Measurements from ENCODE around the gene LRFN4.

Gene LRFN4

GRCh38 chr11:66845143-66845875 is 11.6 kb upstream of the LRFN4 start:
- no peak overlapping the region for H2AFZ ChIP-seq (ENCODE audit: low read length)
- H3K36me3 ChIP-seq (replicated peaks in 1 of 2; ENCODE audit: control insufficient read depth in 2 of 2, insufficient read depth in 2 of 2, low read length in 2 of 2) = peaks cover 35 to 63% of the 10 kb centered on the region in 2 donors
- H3K23ac ChIP-seq (ENCODE audit: low read depth, low read length, poor library complexity) = no peak overlapping the region
- H3K79me1 ChIP-seq (ENCODE audit: low read depth, low read length) = peaks cover 18% of the 10 kb centered on the region
- H2BK15ac ChIP-seq (ENCODE audit: low read length) = no peak overlapping the region
- H3K27ac ChIP-seq (replicated peaks; ENCODE audit: low read length) = no peak overlapping the region
- H2AK5ac ChIP-seq (ENCODE audit: low read depth, low read length) = no peak overlapping the region
- no peak for DNase-seq (ENCODE audit: low spot score)
- WGBS, 2 donors (ENCODE audit: extremely low coverage in 2 of 2, insufficient read length in 2 of 2, insufficient replicate concordance in 1 of 2) = no CpG with 5 or more reads among the region's 15 CpGs
- H4K91ac ChIP-seq (ENCODE audit: low read depth, low read length, poor library complexity) = no peak overlapping the region
- no peak overlapping the region for H2BK120ac ChIP-seq (ENCODE audit: low read depth, low read length)
- no peak overlapping the region for H2BK12ac ChIP-seq (ENCODE audit: low read length)
- H3K9ac ChIP-seq (ENCODE audit: low read depth, low read length, poor library complexity) = peak overlapping the region; percentile 76
- peaks cover 7 to 9% of the 10 kb centered on the region in 2 donors for H3K4me1 ChIP-seq (ENCODE audit: control insufficient read depth in 2 of 2, insufficient read depth in 1 of 2, low read depth in 1 of 2, low read length in 2 of 2)
- no peaks in the 10 kb centered on the region for H3K27me3 ChIP-seq (ENCODE audit: control insufficient read depth in 3 of 3, insufficient read depth in 3 of 3, low read depth in 1 of 3, low read length in 3 of 3)
- no peak overlapping the region for H3K18ac ChIP-seq (ENCODE audit: low read length)
- H2BK5ac ChIP-seq (ENCODE audit: low read length) = no peak overlapping the region
- H3K4me3 ChIP-seq (ENCODE audit: low read length in 2 of 2) = peak overlapping the region in 1 of 2 donors; percentile 90
- no peak overlapping the region for H3K4me2 ChIP-seq (ENCODE audit: insufficient read depth, low read length, poor library complexity, severe bottlenecking)
- no peak overlapping the region for H3K14ac ChIP-seq (ENCODE audit: low read length)
- no peaks in the 10 kb centered on the region for H3K9me3 ChIP-seq (replicated peaks in 1 of 2; ENCODE audit: control insufficient read depth in 2 of 2, insufficient read depth in 1 of 2, low read depth in 1 of 2, low read length in 2 of 2)
- H4K8ac ChIP-seq (ENCODE audit: low read depth, low read length) = no peak overlapping the region
- H3K4ac ChIP-seq (ENCODE audit: low read length) = no peak overlapping the region

- WGBS, 2 donors (ENCODE audit: extremely low coverage in 2 of 2, insufficient read length in 2 of 2, insufficient replicate concordance in 1 of 2) = no CpG with 5 or more reads among the region's 9 CpGs
- Histone ChIP-seq H4K8ac (ENCODE audit: low read depth, low read length) (no peak overlapping the region), H3K4me1 (ENCODE audit: control insufficient read depth in 2 of 2, insufficient read depth in 1 of 2, low read depth in 1 of 2, low read length in 2 of 2) (peaks cover 7 to 9% of the 10 kb centered on the region in 2 donors)
Observed at GRCh38 chr11:66845876-66846212, 11.0 kb upstream of the LRFN4 start.

GRCh38 chr11:66846671-66847091 is 10.2 kb upstream of the LRFN4 start:
- Histone ChIP-seq H2BK12ac (ENCODE audit: low read length) (no peak overlapping the region), H3K27me3 (ENCODE audit: control insufficient read depth in 3 of 3, insufficient read depth in 3 of 3, low read depth in 1 of 3, low read length in 3 of 3) (no peaks in the 10 kb centered on the region), H4K8ac (ENCODE audit: low read depth, low read length) (no peak overlapping the region), H3K14ac (ENCODE audit: low read length) (no peak overlapping the region), H2BK120ac (ENCODE audit: low read depth, low read length) (no peak overlapping the region), H3K9me3 (replicated peaks in 1 of 2; ENCODE audit: control insufficient read depth in 2 of 2, insufficient read depth in 1 of 2, low read depth in 1 of 2, low read length in 2 of 2) (no peaks in the 10 kb centered on the region), H2BK15ac (ENCODE audit: low read length) (no peak overlapping the region), H2AFZ (ENCODE audit: low read length) (no peak overlapping the region), H3K36me3 (replicated peaks in 1 of 2; ENCODE audit: control insufficient read depth in 2 of 2, insufficient read depth in 2 of 2, low read length in 2 of 2) (peaks cover 33 to 55% of the 10 kb centered on the region in 2 donors), H3K9ac (ENCODE audit: low read depth, low read length, poor library complexity) (peak overlapping the region; percentile 21), H3K4me3 (ENCODE audit: low read length in 2 of 2) (no peak overlapping the region), H2BK5ac (ENCODE audit: low read length) (no peak overlapping the region), H4K91ac (ENCODE audit: low read depth, low read length, poor library complexity) (no peak overlapping the region), H2AK5ac (ENCODE audit: low read depth, low read length) (no peak overlapping the region), H3K4ac (ENCODE audit: low read length) (no peak overlapping the region), H3K79me1 (ENCODE audit: low read depth, low read length) (peaks cover 20% of the 10 kb centered on the region), H3K4me1 (ENCODE audit: control insufficient read depth in 2 of 2, insufficient read depth in 1 of 2, low read depth in 1 of 2, low read length in 2 of 2) (peaks cover 7 to 9% of the 10 kb centered on the region in 2 donors), H3K23ac (ENCODE audit: low read depth, low read length, poor library complexity) (peak overlapping the region; percentile 68), H3K27ac (replicated peaks; ENCODE audit: low read length) (no peak overlapping the region), H3K18ac (ENCODE audit: low read length) (no peak overlapping the region), H3K4me2 (ENCODE audit: insufficient read depth, low read length, poor library complexity, severe bottlenecking) (no peak overlapping the region)
- WGBS, 2 donors (ENCODE audit: extremely low coverage in 2 of 2, insufficient read length in 2 of 2, insufficient replicate concordance in 1 of 2) = no CpG with 5 or more reads among the region's 4 CpGs
- DNase-seq (ENCODE audit: low spot score) = no peak

More at GRCh38 chr11:66845876-66846212, 11.0 kb upstream of the LRFN4 start:
- Histone ChIP-seq H3K4ac (ENCODE audit: low read length) (no peak overlapping the region), H2BK5ac (ENCODE audit: low read length) (no peak overlapping the region), H3K4me2 (ENCODE audit: insufficient read depth, low read length, poor library complexity, severe bottlenecking) (no peak overlapping the region), H3K27me3 (ENCODE audit: control insufficient read depth in 3 of 3, insufficient read depth in 3 of 3, low read depth in 1 of 3, low read length in 3 of 3) (no peaks in the 10 kb centered on the region), H2BK15ac (ENCODE audit: low read length) (no peak overlapping the region), H2BK120ac (ENCODE audit: low read depth, low read length) (no peak overlapping the region), H2BK12ac (ENCODE audit: low read length) (no peak overlapping the region), H2AFZ (ENCODE audit: low read length) (no peak overlapping the region), H3K9ac (ENCODE audit: low read depth, low read length, poor library complexity) (no peak overlapping the region), H3K36me3 (replicated peaks in 1 of 2; ENCODE audit: control insufficient read depth in 2 of 2, insufficient read depth in 2 of 2, low read length in 2 of 2) (peaks cover 33 to 60% of the 10 kb centered on the region in 2 donors), H3K18ac (ENCODE audit: low read length) (no peak overlapping the region), H3K79me1 (ENCODE audit: low read depth, low read length) (peaks cover 19% of the 10 kb centered on the region), H3K14ac (ENCODE audit: low read length) (no peak overlapping the region), H4K91ac (ENCODE audit: low read depth, low read length, poor library complexity) (no peak overlapping the region), H3K4me3 (ENCODE audit: low read length in 2 of 2) (no peak overlapping the region), H3K9me3 (replicated peaks in 1 of 2; ENCODE audit: control insufficient read depth in 2 of 2, insufficient read depth in 1 of 2, low read depth in 1 of 2, low read length in 2 of 2) (no peaks in the 10 kb centered on the region), H3K27ac (replicated peaks; ENCODE audit: low read length) (no peak overlapping the region), H3K23ac (ENCODE audit: low read depth, low read length, poor library complexity) (no peak overlapping the region), H2AK5ac (ENCODE audit: low read depth, low read length) (no peak overlapping the region)
- no peak for DNase-seq (ENCODE audit: low spot score)

GRCh38 chr11:66847461-66848232 is 9.2 kb upstream of the LRFN4 start:
- peak overlapping the region; percentile 20 for H3K23ac ChIP-seq (ENCODE audit: low read depth, low read length, poor library complexity)

More at GRCh38 chr11:66847461-66848232, 9.2 kb upstream of the LRFN4 start:
- Histone ChIP-seq H3K27ac (replicated peaks; ENCODE audit: low read length) (no peak overlapping the region), H3K27me3 (ENCODE audit: control insufficient read depth in 3 of 3, insufficient read depth in 3 of 3, low read depth in 1 of 3, low read length in 3 of 3) (no peaks in the 10 kb centered on the region), H3K79me1 (ENCODE audit: low read depth, low read length) (peaks cover 20% of the 10 kb centered on the region), H2BK5ac (ENCODE audit: low read length) (no peak overlapping the region), H3K14ac (ENCODE audit: low read length) (no peak overlapping the region), H4K91ac (ENCODE audit: low read depth, low read length, poor library complexity) (no peak overlapping the region), H3K9ac (ENCODE audit: low read depth, low read length, poor library complexity) (no peak overlapping the region), H2AK5ac (ENCODE audit: low read depth, low read length) (no peak overlapping the region), H4K8ac (ENCODE audit: low read depth, low read length) (no peak overlapping the region), H2AFZ (ENCODE audit: low read length) (no peak overlapping the region), H2BK120ac (ENCODE audit: low read depth, low read length) (no peak overlapping the region), H2BK12ac (ENCODE audit: low read length) (no peak overlapping the region), H3K4ac (ENCODE audit: low read length) (no peak overlapping the region), H3K9me3 (replicated peaks in 1 of 2; ENCODE audit: control insufficient read depth in 2 of 2, insufficient read depth in 1 of 2, low read depth in 1 of 2, low read length in 2 of 2) (no peaks in the 10 kb centered on the region), H3K4me3 (ENCODE audit: low read length in 2 of 2) (no peak overlapping the region), H3K36me3 (replicated peaks in 1 of 2; ENCODE audit: control insufficient read depth in 2 of 2, insufficient read depth in 2 of 2, low read length in 2 of 2) (peaks cover 33 to 55% of the 10 kb centered on the region in 2 donors), H3K18ac (ENCODE audit: low read length) (peak overlapping the region; percentile 48), H3K4me2 (ENCODE audit: insufficient read depth, low read length, poor library complexity, severe bottlenecking) (no peak overlapping the region), H3K4me1 (ENCODE audit: control insufficient read depth in 2 of 2, insufficient read depth in 1 of 2, low read depth in 1 of 2, low read length in 2 of 2) (peaks cover 6 to 7% of the 10 kb centered on the region in 2 donors), H2BK15ac (ENCODE audit: low read length) (no peak overlapping the region)
- WGBS, 2 donors (ENCODE audit: extremely low coverage in 2 of 2, insufficient read length in 2 of 2, insufficient replicate concordance in 1 of 2) = no CpG with 5 or more reads among the region's 14 CpGs
- DNase-seq (ENCODE audit: low spot score) = no peak

All from neuronal stem cell (in vitro differentiated cells).